K562 (cell line): ENCODE results near the gene MSH2. TPM values are rescaled to one million over a fixed set of nuclear protein-coding genes. Genes with fewer than 3 reads are reported as not detected.
A peak's percentile ranks its signal among the peaks of the same experiment; 100 is the strongest.

Experiments used
- ATF7 ChIP-seq: fragments of 450-650 bp; IDR thresholded peaks from 2 replicates; pipeline ENCODE4 v1.7.1; 2014; ENCODE audit warnings: mild to moderate bottlenecking, moderate library complexity
- BRF2 ChIP-seq: IDR thresholded peaks from 3 replicates; pipeline ENCODE4 v1.6.1; 2011; ENCODE audit warnings: borderline replicate concordance, mild to moderate bottlenecking; ENCODE audit not compliant: insufficient read length, insufficient read depth
- CC2D1A ChIP-seq: fragments of 450-650 bp; IDR thresholded peaks from 2 replicates; pipeline ENCODE4 v1.6.1; 2017; ENCODE audit warnings: mild to moderate bottlenecking
- CREM ChIP-seq: IDR thresholded peaks from 2 replicates; pipeline ENCODE4 v1.6.1; 2014; ENCODE audit warnings: antibody characterized with exemption, low read depth
- E4F1 ChIP-seq: fragments of 250-450 bp; sonication (Bioruptor Pico); IDR thresholded peaks from 2 replicates; pipeline ENCODE4 v1.5.0; 2021; ENCODE audit warnings: mild to moderate bottlenecking, borderline replicate concordance
- HBP1 ChIP-seq: fragments of 450-650 bp; formaldehyde crosslinking; IDR thresholded peaks from 2 replicates; pipeline ENCODE4 v1.4.0; 2022; ENCODE audit warnings: missing genetic modification characterization
- HLTF ChIP-seq: fragments of 450-650 bp; IDR thresholded peaks from 2 replicates; pipeline ENCODE4 v1.6.1; 2016
- HNRNPUL1 ChIP-seq: fragments of 200-400 bp; formaldehyde crosslinking; IDR thresholded peaks from 2 replicates; pipeline ENCODE4 v1.6.1; 2017; ENCODE audit warnings: low read length
- KLF10 ChIP-seq: fragments of 250-450 bp; sonication (Bioruptor Pico); IDR thresholded peaks from 2 replicates; pipeline ENCODE4 v1.6.1; 2021; ENCODE audit warnings: matching md5 sums
- PHF8 ChIP-seq: fragments of 200-600 bp; sonication (generic); IDR thresholded peaks from 2 replicates; pipeline ENCODE4 v1.6.1; 2012; ENCODE audit warnings: mixed run types, mild to moderate bottlenecking, inconsistent platforms, low read length, moderate library complexity, borderline replicate concordance
- RAD51 ChIP-seq: fragments of 450-650 bp; IDR thresholded peaks from 2 replicates; pipeline ENCODE4 v1.7.1; 2016; ENCODE audit warnings: low read depth, mild to moderate bottlenecking, borderline replicate concordance
- RBM34 ChIP-seq: fragments of 200-400 bp; formaldehyde crosslinking; IDR thresholded peaks from 2 replicates; pipeline ENCODE4 v1.6.1; 2018; ENCODE audit warnings: low read length, borderline replicate concordance; ENCODE audit not compliant: insufficient read depth
- THAP12 ChIP-seq: fragments of 250-450 bp; sonication (Bioruptor Pico); IDR thresholded peaks from 2 replicates; pipeline ENCODE4 v1.9.0; 2021; ENCODE audit warnings: mild to moderate bottlenecking, inconsistent platforms
- THRA ChIP-seq: fragments of 450-650 bp; IDR thresholded peaks from 2 replicates; pipeline ENCODE4 v1.6.1; 2017; ENCODE audit warnings: mild to moderate bottlenecking, moderate library complexity
- USF2 ChIP-seq: sonication (generic); formaldehyde crosslinking; IDR thresholded peaks from 2 replicates; pipeline ENCODE4 v1.5.0; 2020; ENCODE audit warnings: missing genetic modification reagents
- ZNF280A ChIP-seq: fragments of 450-650 bp; IDR thresholded peaks from 2 replicates; pipeline ENCODE4 v1.6.1; 2018; ENCODE audit warnings: mild to moderate bottlenecking, low read depth; ENCODE audit not compliant: partially characterized antibody
- polyA plus RNA-seq, 8 experiments: library from polyadenylated mRNA; depleted of rRNA in 4 of 8; stranded (reverse) in 5 of 8; unstranded in 3 of 8; fragments of >200 nt; fragmentation: Nextera tagmentation in 2 of 8; fragmentation: Illumina TruSeq in 1 of 8; extraction: Ambion mirVana in 2 of 8; extraction: Trizol in 1 of 8; gene quantifications; 2 replicates each; pipeline versions ENCODE4 v1.2.1 to v1.2.3, GENCODE V29; 2011 to 2014; ENCODE audit warnings: inconsistent platforms in 1 of 8, missing spikeins in 1 of 8
- total RNA-seq, 7 experiments: library from RNA; depleted of rRNA in 6 of 7; stranded (reverse); fragments of >200 nt in 6 of 7; fragmentation: Illumina TruSeq in 2 of 7; extraction: Trizol in 2 of 7; gene quantifications; 2 replicates each; pipeline versions ENCODE4 v1.2.1 to v1.2.3, GENCODE V29; 2011 to 2021; ENCODE audit warnings: low replicate concordance in 1 of 7

Gene MSH2
- total and polyA plus RNA-seq, 9 of the 15 experiments (the other 6 are each of a cell fraction or from before 2014, with no cell fraction given): 51.8 to 139 (median 113) TPM

GRCh38 chr2:47512581-47513083 is 109.7 kb downstream of the MSH2 start (continued):
- TF ChIP-seq PHF8 (no peak), HBP1 (CRISPR knock-in tag) (no peak), ZNF280A (no peak), ATF7 (0 out of 2 replicates have a peak, but pooled peaks have one; percentile 27), CREM (peak; percentile 34; the same call in 1 of the 2 replicates), THAP12 (no peak), BRF2 (no peak), KLF10 (CRISPR knock-in tag) (no peak), CC2D1A (no peak), THRA (no peak), HLTF (no peak), USF2 (CRISPR knock-in tag) (peak; percentile 67), RBM34 (no peak), RAD51 (peak; percentile 64; the same call in 1 of the 2 replicates), E4F1 (CRISPR knock-in tag) (no peak), HNRNPUL1 (no peak)
